ENCODE measurements around the gene MAP3K20. TPM values are rescaled to one million over a fixed set of nuclear protein-coding genes. Genes with fewer than 3 reads are reported as not detected.

Gene MAP3K20
- total and polyA plus RNA-seq, 5 donors: 86.3 to 327 (median 269) TPM

- Histone ChIP-seq H3K9me3 (ENCODE audit: control insufficient read depth, low read length) (no peaks in the 10 kb centered on the region), H3K4me3 (ENCODE audit: low read length) (no peak overlapping the region), H3K4me1 (ENCODE audit: control insufficient read depth, insufficient read depth, low read length) (peaks cover 1% of the 10 kb centered on the region), H3K27me3 (ENCODE audit: control insufficient read depth, insufficient read depth) (no peaks in the 10 kb centered on the region), H3K27ac (ENCODE audit: low read length) (no peak overlapping the region)
- DNase-seq (no peak), ATAC-seq (peak in 1 of 2 donors; percentile 68)
- intact Hi-C loops (cut with DNase I): no loop called here
- 31% methylated on average over 6 of the region's 6 CpGs for WGBS
Observed at GRCh38 chr2:173130496-173131465, 55.1 kb downstream of the MAP3K20 start.

- intact Hi-C loops (cut with DNase I): no loop called here
- 88% methylated on average over 1 of the region's 1 CpG for WGBS
- Histone ChIP-seq H3K4me3 (ENCODE audit: low read length) (no peak overlapping the region), H3K4me1 (ENCODE audit: control insufficient read depth, insufficient read depth, low read length) (peaks cover 1% of the 10 kb centered on the region), H3K9me3 (ENCODE audit: control insufficient read depth, low read length) (no peaks in the 10 kb centered on the region), H3K27ac (ENCODE audit: low read length) (no peak overlapping the region), H3K27me3 (ENCODE audit: control insufficient read depth, insufficient read depth) (no peaks in the 10 kb centered on the region)
- DNase-seq: no peak
- ATAC-seq: no peak
Observed at GRCh38 chr2:173132531-173132930, 56.9 kb downstream of the MAP3K20 start.

- Histone ChIP-seq H3K27ac (ENCODE audit: low read length) (no peak overlapping the region), H3K4me1 (ENCODE audit: control insufficient read depth, insufficient read depth, low read length) (peaks cover 1% of the 10 kb centered on the region), H3K27me3 (ENCODE audit: control insufficient read depth, insufficient read depth) (no peaks in the 10 kb centered on the region), H3K9me3 (ENCODE audit: control insufficient read depth, low read length) (no peaks in the 10 kb centered on the region), H3K4me3 (ENCODE audit: low read length) (no peak overlapping the region)
- DNase-seq (peak in 1 of 3 donors; percentile 45), ATAC-seq (peak in 1 of 2 donors; percentile 21)
- 80% methylated on average over 4 of the region's 4 CpGs for WGBS
- intact Hi-C loops (cut with DNase I): no loop called here
Observed at GRCh38 chr2:173134703-173135102, 59.1 kb downstream of the MAP3K20 start.

- intact Hi-C loops (cut with DNase I): no loop called here
- ATAC-seq: no peak
Observed at GRCh38 chr2:173136067-173136466, 60.4 kb downstream of the MAP3K20 start.

GRCh38 chr2:173136599-173136998, 61.0 kb downstream of the MAP3K20 start:
- Histone ChIP-seq H3K4me1 (ENCODE audit: control insufficient read depth, insufficient read depth, low read length) (no peaks in the 10 kb centered on the region), H3K9me3 (ENCODE audit: control insufficient read depth, low read length) (no peaks in the 10 kb centered on the region), H3K27me3 (ENCODE audit: control insufficient read depth, insufficient read depth) (no peaks in the 10 kb centered on the region), H3K4me3 (ENCODE audit: low read length) (no peak overlapping the region), H3K27ac (ENCODE audit: low read length) (no peak overlapping the region)
- DNase-seq (no peak), ATAC-seq (no peak)
- intact Hi-C loops (cut with DNase I): no loop called here
- 59% methylated on average over 2 of the region's 2 CpGs for WGBS

More at GRCh38 chr2:173136067-173136466, 60.4 kb downstream of the MAP3K20 start:
- Histone ChIP-seq H3K4me1 (ENCODE audit: control insufficient read depth, insufficient read depth, low read length) (no peaks in the 10 kb centered on the region), H3K27ac (ENCODE audit: low read length) (no peak overlapping the region), H3K9me3 (ENCODE audit: control insufficient read depth, low read length) (no peaks in the 10 kb centered on the region), H3K4me3 (ENCODE audit: low read length) (no peak overlapping the region), H3K27me3 (ENCODE audit: control insufficient read depth, insufficient read depth) (no peaks in the 10 kb centered on the region)
- WGBS: 59% methylated on average over 2 of the region's 2 CpGs
- DNase-seq: no peak

- no peaks in the 10 kb centered on the region for H3K4me1 ChIP-seq (ENCODE audit: control insufficient read depth, insufficient read depth, low read length)
- DNase-seq: no peak
- H3K27me3 ChIP-seq (ENCODE audit: control insufficient read depth, insufficient read depth): no peaks in the 10 kb centered on the region
- no peaks in the 10 kb centered on the region for H3K9me3 ChIP-seq (ENCODE audit: control insufficient read depth, low read length)
- intact Hi-C loops (cut with DNase I): no loop called here
- 90% methylated on average over 3 of the region's 3 CpGs for WGBS
- H3K27ac ChIP-seq (ENCODE audit: low read length): no peak overlapping the region
- no peak overlapping the region for H3K4me3 ChIP-seq (ENCODE audit: low read length)
- no peak for ATAC-seq
Observed at GRCh38 chr2:173137610-173138009, 62.0 kb downstream of the MAP3K20 start.

GRCh38 chr2:173138962-173139361, 63.3 kb downstream of the MAP3K20 start:
- ATAC-seq (no peak), DNase-seq (no peak)
- intact Hi-C loops (cut with DNase I): no loop called here
- Histone ChIP-seq H3K27me3 (ENCODE audit: control insufficient read depth, insufficient read depth) (no peaks in the 10 kb centered on the region), H3K9me3 (ENCODE audit: control insufficient read depth, low read length) (no peaks in the 10 kb centered on the region), H3K27ac (ENCODE audit: low read length) (no peak overlapping the region), H3K4me3 (ENCODE audit: low read length) (no peak overlapping the region), H3K4me1 (ENCODE audit: control insufficient read depth, insufficient read depth, low read length) (no peaks in the 10 kb centered on the region)
- WGBS: 87% methylated on average over 3 of the region's 3 CpGs

- no peak for ATAC-seq
- Histone ChIP-seq H3K9me3 (ENCODE audit: control insufficient read depth, low read length) (no peaks in the 10 kb centered on the region), H3K4me1 (ENCODE audit: control insufficient read depth, insufficient read depth, low read length) (peaks cover 1% of the 10 kb centered on the region), H3K27me3 (ENCODE audit: control insufficient read depth, insufficient read depth) (no peaks in the 10 kb centered on the region), H3K27ac (ENCODE audit: low read length) (no peak overlapping the region), H3K4me3 (ENCODE audit: low read length) (no peak overlapping the region)
- no peak for DNase-seq
- intact Hi-C loops (cut with DNase I): no loop called here
Observed at GRCh38 chr2:173141666-173142065, 66.0 kb downstream of the MAP3K20 start.

GRCh38 chr2:173145454-173145853, 69.8 kb downstream of the MAP3K20 start:
- DNase-seq (no peak), ATAC-seq (no peak)
- intact Hi-C loops (cut with DNase I): no loop called here
- Histone ChIP-seq H3K9me3 (ENCODE audit: control insufficient read depth, low read length) (no peaks in the 10 kb centered on the region), H3K27me3 (ENCODE audit: control insufficient read depth, insufficient read depth) (no peaks in the 10 kb centered on the region), H3K27ac (ENCODE audit: low read length) (no peak overlapping the region), H3K4me3 (ENCODE audit: low read length) (no peak overlapping the region), H3K4me1 (ENCODE audit: control insufficient read depth, insufficient read depth, low read length) (peaks cover 6% of the 10 kb centered on the region)

- 70% methylated on average over 3 of the region's 3 CpGs for WGBS
- intact Hi-C loops (cut with DNase I): no loop called here
- no peaks in the 10 kb centered on the region for H3K27me3 ChIP-seq (ENCODE audit: control insufficient read depth, insufficient read depth)
- H3K27ac ChIP-seq (ENCODE audit: low read length): no peak overlapping the region
- ATAC-seq: no peak
- peaks cover 8% of the 10 kb centered on the region for H3K4me1 ChIP-seq (ENCODE audit: control insufficient read depth, insufficient read depth, low read length)
- H3K9me3 ChIP-seq (ENCODE audit: control insufficient read depth, low read length): no peaks in the 10 kb centered on the region
- H3K4me3 ChIP-seq (ENCODE audit: low read length): no peak overlapping the region
- no peak for DNase-seq
Observed at GRCh38 chr2:173146590-173146989, 70.9 kb downstream of the MAP3K20 start.

GRCh38 chr2:173148520-173148919, 72.9 kb downstream of the MAP3K20 start:
- no peaks in the 10 kb centered on the region for H3K9me3 ChIP-seq (ENCODE audit: control insufficient read depth, low read length)
- no peak for DNase-seq
- intact Hi-C loops (cut with DNase I): no loop called here
- no peak for ATAC-seq
- H3K4me3 ChIP-seq (ENCODE audit: low read length): no peak overlapping the region
- H3K27me3 ChIP-seq (ENCODE audit: control insufficient read depth, insufficient read depth): no peaks in the 10 kb centered on the region
- 67% methylated on average over 4 of the region's 4 CpGs for WGBS
- peaks cover 8% of the 10 kb centered on the region for H3K4me1 ChIP-seq (ENCODE audit: control insufficient read depth, insufficient read depth, low read length)
- H3K27ac ChIP-seq (ENCODE audit: low read length): no peak overlapping the region

All from right cardiac atrium (tissue), 5 donors.